HG03175 (cell line): Measurements from ENCODE around the gene FLT3LG.

Experiments used
- ATAC-seq: cut with Tn5 transposase; IDR thresholded peaks from one replicate; pipeline ENCODE4 v1.9.1; 2021; ENCODE audit warnings: mild to moderate bottlenecking, moderate library complexity; ENCODE audit not compliant: unreplicated experiment

The FLT3LG gene

DNA sequence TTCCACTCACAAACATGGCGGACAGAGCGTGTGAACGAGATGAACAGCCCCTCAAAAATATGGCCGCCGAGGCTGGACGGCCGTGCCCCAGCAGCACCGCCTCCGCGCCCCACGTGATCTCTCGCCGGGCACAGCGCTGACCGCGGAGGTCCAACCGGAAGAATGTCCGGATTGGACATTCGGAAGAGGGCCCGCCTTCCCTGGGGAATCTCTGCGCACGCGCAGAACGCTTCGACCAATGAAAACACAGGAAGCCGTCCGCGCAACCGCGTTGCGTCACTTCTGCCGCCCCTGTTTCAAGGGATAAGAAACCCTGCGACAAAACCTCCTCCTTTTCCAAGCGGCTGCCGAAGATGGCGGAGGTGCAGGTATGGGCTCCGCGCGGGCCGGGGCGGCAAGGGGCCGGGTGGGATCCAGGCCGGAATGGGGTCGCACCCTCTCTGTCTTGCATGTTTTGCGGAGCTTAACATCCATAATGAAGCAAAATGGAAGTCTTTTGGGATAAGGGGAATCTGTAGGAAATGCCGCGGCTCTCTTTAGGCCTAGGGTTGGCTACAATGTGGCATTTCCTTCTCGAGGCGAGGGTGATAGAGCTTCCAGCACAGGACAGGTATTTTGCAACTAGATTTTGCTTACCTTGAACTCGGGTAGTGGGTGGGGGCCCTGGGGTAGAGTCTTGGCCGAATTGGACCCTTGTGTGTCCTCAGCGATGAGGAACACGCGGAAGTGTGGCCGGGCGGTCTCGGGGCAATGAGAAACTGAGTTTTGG, 13.4 kb downstream of the FLT3LG start, which contains the start of gene RPL13A:
TSS of gene RPL13A (plus strand) at position 332 of the 769 bp plus-strand sequence. CDS start at position 354, 22 bp downstream.
- ATAC-seq, result peak; percentile 88

DNA sequence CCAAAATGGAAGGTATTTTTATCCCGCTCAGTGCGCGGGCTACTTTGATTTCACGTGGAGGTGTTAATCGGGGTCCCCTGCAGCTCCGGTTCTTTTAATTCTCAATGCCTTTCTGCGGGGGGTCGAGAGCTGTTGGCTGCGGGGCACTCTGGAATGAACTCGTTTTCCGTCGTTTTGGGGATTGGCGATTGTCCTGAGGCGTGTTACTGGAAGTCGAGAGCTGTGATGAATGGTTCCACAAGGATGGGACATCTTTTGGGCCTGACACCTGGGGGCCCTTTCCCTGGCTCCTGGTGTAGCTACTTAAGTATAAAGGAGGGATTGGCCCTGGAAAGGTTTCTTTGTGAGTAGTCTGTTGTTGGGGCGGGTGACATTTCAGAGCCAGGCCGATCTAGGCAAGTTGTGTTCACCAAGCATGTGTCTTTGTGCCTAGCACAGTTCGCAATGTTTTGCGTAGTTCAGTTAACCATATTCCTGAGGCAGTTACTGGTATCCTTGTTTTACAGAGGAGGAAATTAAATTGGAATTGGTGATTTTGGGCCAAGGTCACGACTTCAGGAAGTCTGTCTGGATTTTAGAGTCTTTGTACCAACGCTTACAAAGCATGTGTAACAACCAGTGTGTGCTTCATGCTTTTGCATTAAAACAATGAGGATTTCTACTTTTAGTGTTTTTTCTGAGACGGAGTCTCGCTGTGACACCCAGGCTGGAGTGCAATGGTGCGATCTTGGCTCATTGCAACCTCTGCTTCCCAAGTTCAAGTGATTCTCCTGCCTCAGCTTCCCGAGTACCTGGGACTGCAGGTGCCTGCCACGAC, 14.2 kb downstream of the FLT3LG start:
- ATAC-seq, result no peak

DNA sequence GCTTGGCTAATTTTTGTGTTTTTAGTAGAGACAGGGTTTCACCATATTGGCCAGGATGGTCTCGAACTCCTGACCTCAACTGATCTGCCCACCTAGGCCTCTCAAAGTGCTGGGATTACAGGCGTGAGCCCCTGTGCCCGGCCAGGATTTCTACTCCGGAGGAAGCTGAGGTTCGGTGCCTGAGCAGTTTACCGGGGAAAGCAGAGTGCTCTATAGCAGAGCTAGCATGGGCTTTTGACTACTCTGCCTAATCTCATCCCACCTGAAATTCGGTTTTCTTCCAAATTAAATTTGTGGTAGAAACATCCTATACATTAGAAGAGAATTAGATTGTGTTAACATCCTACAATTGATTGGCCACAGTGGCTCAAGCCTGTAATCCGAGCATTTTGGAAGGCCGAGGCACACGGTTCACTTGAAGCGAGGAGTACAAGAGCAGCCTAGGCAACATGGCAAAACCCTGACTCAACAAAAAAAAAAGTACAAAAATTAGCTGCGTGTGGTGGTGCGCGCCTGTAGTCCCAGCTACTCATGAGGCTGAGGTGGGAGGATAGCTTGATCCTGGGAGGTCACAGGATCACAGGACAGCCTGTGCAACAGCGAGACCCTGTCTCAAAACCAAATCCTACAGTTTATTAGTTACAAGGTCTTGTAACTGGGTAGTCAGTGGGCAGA, 15.0 kb downstream of the FLT3LG start:
- no peak for ATAC-seq

DNA sequence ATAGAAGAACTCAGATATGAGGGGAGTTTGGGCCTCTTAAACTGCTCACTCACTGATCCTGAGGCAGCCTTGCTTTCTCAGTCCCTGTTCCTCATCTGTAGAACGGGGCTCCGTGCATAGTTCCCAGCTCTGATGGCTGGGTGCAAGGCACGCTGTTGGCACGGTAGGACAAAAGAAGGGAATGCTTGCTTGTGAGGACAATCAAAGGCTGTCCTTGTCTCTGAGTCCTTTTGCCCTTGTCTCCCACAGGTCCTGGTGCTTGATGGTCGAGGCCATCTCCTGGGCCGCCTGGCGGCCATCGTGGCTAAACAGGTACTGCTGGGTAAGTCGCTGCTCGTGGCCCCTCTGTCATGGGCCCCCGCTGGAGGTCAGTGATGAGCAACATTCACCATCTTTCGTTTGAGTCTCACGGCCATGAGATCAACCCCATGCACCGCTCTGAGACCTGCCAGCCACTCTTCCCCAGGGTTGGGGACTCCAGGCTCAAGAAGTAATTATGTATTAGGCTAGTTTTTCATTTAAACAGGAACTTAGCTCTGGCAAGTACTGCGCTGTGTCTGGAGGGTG, 15.7 kb downstream of the FLT3LG start:
- no peak for ATAC-seq

DNA sequence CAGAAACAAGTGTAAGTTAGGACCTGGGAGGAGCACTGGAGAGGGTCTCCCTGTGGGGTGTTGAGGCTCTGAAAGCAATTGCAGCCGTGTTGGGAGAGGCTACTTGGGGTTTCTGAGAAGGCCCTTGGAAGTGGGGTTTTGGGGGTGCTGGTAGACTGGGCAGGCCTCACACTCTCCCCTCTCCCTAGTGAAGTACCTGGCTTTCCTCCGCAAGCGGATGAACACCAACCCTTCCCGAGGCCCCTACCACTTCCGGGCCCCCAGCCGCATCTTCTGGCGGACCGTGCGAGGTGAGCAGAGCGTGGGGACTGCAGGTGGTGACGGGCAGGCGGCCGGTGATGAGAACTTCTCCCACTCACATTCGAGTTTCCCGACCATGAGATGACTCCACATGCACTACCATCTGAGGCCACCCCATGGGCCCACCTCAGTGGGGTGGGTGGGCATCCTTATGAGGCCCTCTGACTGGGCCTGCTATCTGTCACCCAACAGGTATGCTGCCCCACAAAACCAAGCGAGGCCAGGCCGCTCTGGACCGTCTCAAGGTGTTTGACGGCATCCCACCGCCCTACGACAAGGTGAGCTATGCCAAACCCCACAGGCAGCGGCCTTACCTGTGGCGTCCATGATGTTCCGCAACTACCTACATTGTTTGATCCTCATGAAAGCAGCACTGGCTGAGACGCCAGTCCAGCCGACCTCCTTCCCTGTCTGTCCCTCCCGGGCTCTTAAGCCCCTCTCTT, 16.4 kb downstream of the FLT3LG start:
- ATAC-seq, result no peak

DNA sequence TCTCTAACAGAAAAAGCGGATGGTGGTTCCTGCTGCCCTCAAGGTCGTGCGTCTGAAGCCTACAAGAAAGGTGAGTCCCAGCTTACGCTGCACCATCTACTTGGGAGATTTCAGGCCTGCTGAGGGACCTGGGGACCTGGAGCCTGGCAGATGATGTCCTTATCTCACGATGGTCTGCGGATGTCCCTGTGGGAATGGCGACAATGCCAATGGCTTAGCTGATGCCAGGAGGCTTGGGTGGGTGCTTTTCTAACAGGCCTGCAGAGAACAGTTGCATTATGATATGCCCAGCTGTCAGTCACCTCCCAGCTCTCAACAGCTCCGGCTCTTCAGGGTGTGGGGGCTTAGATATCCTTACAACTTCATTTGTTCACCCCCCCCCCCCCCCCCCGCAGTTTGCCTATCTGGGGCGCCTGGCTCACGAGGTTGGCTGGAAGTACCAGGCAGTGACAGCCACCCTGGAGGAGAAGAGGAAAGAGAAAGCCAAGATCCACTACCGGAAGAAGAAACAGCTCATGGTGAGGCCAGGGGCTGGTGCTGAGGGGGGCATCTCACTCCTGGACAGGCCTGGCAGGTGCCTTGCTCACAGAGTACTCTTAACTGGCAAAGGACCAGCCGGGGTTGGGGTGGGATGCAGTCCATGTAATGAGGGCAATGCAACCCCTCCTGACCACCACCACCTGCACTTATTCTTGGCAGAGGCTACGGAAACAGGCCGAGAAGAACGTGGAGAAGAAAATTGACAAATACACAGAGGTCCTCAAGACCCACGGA, 17.2 kb downstream of the FLT3LG start:
- ATAC-seq, result no peak

DNA sequence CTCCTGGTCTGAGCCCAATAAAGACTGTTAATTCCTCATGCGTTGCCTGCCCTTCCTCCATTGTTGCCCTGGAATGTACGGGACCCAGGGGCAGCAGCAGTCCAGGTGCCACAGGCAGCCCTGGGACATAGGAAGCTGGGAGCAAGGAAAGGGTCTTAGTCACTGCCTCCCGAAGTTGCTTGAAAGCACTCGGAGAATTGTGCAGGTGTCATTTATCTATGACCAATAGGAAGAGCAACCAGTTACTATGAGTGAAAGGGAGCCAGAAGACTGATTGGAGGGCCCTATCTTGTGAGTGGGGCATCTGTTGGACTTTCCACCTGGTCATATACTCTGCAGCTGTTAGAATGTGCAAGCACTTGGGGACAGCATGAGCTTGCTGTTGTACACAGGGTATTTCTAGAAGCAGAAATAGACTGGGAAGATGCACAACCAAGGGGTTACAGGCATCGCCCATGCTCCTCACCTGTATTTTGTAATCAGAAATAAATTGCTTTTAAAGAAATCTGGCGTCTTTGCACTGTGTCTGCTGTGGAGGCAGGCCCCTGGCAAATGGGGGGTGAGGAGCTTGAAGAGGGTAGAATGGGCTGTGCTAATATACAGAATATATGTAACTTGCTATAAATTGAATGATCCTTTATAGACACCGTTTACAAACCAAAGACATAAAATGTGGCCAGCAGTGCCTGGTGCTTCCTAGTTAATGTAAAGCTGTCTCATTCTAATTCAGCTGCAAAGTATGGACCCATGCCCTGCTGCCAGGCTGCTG, 18.0 kb downstream of the FLT3LG start:
- no peak for ATAC-seq

DNA sequence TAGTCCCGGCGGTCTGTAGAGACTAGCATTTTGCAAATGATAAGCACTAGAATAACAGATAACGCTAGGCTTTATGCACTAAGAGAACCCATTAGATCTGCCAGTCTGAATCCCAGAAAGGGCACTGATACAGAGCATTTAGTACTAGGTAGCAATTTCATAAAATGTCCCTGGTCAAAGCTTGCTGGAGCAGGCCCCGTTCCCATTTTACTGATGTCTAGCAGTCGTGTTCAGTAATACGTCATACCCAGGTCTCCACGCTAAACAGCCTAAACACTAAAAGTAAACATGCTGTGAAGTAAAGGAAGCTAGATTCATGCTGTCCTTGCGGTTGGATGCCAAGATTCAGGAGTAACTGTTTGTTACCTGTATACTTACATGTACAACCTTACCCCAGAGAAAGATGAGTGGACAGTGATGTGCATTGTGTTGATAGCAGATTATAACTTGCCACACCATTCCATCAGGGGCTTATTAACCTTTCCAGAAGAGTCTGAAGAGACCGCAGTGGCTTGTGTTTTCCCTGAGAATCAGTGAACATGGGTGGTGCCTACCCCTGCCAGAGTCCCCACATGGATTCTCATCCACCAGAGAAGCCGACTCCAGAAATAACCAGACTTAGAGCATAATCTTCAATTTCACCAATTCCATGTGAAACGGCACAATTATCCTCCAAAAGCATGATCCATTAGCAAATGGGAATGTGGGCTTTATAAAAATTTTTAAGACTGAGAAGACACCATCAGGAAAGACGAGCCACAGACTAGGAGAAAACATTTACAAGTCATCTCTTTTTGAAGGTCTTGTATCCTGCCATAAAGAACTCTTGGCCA, 18.8 kb downstream of the FLT3LG start:
- ATAC-seq, result no peak

DNA sequence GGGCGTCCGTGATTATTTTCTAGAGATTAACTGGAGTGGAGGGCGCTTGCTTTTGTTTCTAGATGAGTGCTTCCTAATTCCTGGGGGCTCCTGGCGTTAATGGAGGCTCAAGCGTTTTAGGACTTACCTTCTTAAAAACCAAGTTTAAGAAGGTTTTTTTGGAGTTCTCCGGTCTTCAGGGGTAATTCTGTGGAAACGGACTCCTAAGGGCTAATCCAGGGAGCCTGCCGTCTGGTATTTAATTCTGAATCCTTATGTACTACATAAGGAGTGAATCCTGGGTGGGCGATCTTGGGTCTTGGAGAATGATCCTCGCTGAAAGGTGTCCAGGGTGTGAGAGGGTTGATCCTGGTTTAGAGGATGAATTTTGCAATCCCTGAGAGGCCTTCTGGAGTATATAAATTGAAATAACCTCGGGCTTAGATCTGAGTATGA, 22.6 kb downstream of the FLT3LG start:
- no peak for ATAC-seq

DNA sequence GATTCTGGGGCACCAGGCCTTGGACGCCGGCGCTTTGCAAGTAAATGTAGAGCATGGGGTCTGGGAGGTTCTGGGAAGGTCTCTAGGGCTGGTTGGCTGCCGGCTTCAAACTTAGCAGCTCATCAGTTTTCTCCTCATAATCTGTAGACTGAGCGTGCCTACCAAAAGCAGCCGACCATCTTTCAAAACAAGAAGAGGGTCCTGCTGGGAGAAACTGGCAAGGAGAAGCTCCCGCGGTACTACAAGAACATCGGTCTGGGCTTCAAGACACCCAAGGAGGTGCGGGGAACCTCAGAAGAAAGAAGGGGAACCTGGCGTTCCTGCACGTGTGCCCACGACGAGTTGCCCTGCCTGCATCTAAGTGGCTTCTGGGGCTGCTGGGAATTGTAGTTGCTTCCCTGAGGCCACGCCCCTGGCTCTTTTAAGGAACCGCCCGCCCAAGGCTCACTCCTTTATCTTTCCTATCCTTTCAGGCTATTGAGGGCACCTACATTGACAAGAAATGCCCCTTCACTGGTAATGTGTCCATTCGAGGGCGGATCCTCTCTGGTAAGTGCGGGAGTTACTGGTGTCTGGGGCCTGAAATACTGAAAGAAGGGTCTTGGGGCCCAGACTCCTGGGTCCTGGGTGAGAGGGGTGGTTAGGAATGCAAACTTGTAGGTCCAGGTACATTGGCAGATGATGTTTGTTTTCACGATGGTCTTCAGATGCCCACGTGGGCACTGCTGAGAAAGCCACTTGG, 23.2 kb downstream of the FLT3LG start:
- no peak for ATAC-seq

DNA sequence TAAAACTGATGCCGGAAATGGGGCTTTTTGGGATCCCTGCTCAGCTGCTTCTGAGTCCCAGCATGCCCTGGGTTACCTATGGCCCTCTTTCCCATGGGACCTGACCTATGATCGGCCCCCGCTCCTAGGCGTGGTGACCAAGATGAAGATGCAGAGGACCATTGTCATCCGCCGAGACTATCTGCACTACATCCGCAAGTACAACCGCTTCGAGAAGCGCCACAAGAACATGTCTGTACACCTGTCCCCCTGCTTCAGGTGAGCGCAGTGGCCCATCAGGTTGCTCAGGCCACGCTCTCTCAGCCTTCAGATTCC, 23.7 kb downstream of the FLT3LG start:
- no peak for ATAC-seq

DNA sequence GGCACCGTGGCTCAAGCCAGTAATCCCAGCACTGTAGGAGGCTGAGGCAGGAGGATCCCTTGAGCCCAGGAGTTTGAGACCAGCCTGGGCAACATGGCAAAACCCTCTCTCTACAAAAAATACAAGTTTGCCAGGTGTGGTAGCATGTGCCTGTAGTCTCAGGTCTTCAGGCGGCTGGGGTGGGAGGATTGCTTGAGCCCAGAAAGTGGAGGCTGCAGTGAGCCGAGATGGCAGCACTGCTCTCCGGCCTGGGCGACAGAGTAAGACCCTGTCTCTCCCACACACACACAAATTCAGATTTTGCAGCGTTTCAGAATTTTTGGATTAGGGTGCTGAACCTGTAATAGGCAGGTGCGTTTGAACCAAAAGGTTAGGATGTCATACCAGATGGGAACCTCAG, 24.5 kb downstream of the FLT3LG start:
- ATAC-seq, result no peak

DNA sequence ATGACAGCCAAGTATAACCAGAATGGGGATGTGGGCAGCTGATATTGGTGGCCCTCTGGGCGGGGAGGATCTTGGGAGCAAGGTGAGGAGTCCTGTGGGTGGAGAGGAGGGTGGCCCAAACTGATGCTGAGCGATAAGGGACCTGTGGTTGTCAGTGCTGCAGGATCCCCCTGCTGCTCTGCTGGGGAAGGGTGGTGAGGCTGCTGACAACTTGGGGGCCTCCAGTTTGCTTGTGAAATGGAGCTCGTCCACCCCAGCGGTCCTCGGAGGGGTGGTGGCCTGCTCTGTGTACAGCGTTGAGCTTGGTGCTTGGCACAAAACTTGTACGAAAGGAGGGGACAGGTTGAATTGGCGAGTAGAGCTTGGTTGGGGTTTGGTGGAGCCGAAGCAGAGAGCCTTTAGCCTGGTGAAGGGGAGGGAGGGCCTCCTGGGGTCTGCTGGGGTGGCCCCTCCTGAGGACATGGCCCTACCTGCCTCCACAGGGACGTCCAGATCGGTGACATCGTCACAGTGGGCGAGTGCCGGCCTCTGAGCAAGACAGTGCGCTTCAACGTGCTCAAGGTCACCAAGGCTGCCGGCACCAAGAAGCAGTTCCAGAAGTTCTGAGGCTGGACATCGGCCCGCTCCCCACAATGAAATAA, 25.1 kb downstream of the FLT3LG start:
- no peak for ATAC-seq

DNA sequence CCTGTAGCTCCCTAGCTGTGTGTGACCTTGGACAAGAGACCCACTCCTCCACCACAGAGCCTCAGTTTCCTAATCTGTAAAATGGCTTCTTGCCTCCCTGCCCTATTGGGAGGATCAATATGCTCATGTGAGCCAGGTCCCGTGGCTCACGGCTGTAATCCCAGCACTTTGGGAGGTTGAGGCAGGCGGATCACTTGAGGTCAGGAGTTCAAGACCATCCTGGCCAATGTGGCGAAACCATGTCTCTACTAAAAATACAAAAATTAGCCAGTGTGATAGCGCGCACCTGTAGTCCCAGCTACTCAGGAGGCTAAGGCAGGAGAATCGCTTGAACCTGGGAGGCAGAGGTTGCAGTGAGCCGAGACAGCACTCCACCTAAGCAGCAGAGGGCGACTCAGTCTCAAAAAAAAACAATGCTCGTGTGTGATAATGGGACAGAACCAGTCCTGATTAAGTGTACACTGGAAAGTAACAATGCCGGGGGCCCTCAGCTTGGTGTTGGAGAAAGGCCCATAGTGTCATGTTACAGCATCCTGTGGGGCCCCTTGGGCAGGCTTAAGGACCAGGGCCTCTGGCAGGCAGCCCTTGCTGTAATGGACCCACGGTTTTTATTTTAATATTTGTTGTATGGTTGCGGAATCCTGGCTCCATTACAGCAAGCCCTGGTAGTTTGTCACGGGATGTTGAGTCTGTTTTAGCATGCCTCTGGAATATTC, 29.0 kb downstream of the FLT3LG start:
- ATAC-seq, result no peak

DNA sequence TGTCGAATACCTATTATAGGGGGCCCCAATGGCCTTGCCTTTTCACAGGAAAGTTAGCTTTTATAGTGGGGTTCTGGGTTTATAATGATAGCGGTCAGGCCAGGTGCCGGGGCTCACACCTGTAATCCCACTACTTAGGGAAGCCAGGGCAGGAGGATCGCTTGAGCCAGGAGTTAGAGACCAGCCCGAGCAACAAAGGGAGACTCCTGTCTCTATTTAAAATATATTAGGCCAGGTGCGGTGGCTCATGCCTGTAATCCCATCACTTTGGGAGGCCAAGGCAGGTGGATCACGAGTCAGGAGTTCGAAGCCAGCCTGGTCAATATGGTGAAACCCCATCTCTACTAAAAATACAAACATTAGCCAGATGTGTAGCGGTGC, 29.6 kb downstream of the FLT3LG start:
- no peak for ATAC-seq

DNA sequence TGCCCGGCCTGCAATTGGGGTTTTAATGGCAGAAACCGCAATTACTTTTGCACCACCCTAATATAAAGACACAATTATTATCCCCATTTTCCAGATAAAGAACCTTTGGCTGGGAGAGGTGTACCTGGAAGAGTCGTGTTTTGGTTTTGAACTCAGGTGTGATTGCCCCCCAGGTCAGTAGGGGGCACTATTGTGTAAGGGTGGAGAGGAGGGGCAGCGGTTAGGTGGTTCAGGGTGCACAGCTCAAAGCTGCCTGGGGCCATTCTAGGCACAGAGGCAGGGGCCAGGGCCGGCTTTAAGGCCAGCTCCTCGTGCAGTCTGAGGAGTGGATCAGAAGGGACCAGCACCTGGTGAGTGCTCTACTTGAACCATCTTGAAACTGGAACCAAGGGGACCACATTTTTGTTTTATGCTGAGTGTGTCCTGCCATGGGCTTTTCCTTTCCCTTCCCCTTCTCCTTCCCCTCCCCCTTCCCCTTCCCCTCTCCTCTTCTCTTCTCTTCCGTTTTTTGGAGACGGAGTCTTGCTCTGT, 32.6 kb downstream of the FLT3LG start:
- ATAC-seq, result no peak
